ENCODE results near the gene FRMD4B.

Gene FRMD4B

DNA sequence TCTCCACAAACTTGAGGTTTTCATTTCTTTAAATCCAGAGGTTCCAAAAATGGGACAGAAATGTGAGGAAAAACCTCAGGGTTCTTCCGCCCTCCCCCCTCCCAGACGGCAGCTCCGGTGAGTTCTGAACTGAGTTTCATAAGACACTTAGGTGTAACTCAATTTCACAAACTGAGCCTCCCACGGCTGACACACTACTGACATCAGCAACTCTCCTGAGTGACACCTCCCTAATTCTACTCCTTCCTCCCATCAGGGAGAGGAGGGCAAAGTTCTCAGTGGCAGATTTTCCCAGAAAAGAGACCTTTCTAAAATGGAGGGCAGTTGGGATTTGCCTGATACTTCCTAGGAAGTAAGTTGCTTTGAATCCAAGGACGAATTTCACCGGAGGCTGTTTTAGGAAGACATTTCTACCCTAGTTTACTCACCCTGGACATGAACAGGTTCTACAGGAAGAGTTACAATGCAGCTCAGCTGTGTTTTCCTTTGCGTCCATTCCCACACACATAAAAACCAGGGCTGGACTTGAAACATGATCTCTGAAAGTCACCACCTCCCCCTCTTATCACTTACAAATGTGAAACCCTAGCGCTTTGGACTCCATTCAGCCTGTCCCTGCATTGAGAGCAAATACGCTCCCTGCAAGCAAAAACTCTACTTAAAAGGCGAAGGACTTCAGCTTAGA lies 185.4 kb downstream of the FRMD4B start:
- DNase-seq (ENCODE audit: low read depth), result peak; percentile 56

DNA sequence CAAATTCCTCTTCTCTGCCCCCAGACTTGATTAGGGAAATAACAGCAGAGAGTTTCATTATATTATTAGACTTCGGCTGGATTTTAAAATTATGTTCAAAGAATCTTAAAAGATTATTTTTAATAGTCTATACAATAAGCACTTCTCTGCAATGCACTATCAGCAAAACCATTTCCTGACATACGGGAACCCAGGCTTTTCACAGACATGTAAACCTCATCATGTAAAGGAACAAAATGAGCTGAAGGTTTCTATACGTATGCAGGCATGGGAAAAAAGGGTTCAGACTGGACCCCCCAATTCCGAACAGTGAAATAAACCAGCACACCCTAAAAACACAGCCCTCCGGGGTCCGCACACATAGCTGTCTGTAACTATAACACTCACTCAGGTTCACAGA lies 185.9 kb downstream of the FRMD4B start:
- DNase-seq (ENCODE audit: low read depth), result no peak

DNA sequence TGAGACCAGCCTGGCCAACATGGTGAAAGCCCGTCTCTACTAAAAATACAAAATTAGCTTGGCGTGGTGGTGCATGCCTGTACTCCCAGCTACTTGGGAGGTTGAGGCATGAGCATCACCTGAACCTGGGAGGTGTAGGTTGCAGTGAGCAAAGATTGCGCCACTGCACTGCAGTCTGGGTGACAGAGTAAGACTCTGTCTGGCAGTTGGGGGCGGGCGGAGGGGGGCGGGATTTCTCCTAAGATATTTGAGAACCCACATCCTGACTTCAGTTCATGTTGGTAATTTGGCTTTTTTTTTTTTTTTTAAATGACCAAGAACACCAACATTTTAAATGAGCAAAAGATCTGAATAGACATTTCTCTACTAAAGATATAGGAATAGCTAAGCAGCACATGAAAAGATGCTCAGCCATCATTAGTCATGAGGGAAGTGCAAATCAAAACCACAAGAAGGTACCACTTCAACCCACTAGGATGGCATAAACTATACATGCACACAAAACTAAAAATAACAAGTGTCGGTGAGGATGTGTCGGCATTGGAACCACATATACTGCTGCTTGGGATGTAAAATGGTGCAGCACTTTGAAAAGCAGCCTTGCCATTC lies 187.9 kb downstream of the FRMD4B start:
- DNase-seq (ENCODE audit: low read depth), result no peak

DNA sequence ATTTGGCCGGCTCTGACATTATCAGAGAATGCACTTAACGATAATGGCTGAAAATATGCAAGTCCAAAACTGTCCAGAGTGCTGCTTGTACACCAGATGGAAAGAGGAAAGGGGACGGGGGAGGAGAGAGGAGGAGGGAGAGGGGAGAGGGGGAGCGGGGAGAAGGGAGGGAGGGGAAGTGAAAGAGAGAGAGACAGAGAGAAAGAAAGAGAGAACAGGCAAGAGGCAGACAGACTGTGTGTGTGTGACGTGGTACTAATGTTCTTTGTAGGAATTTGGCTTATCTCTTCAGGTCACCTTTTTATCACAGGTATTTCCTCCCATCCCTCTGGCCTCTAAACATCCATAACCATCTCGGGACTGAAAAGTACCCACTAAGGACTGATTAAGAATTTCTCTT lies 188.4 kb downstream of the FRMD4B start:
- DNase-seq (ENCODE audit: low read depth), result no peak

DNA sequence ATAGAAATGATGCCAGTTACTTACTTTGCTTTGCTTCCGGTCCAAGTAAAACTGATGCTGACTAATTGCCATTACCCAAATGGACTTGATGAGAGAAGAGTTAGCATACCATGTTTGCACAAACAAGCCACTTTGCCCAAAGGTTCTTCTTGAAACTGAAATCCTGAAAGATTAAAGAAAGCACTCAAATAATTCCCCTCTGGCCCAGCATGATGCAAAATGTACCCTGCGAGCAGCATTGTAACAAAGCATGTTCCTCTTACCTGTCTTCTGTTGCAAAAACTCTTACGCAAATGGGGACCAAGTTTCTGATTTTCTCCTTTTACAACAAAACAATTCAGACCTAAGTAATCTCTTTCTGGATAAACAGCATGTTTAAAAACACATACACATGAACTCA lies 189.0 kb downstream of the FRMD4B start:
- no peak for DNase-seq (ENCODE audit: low read depth)

DNA sequence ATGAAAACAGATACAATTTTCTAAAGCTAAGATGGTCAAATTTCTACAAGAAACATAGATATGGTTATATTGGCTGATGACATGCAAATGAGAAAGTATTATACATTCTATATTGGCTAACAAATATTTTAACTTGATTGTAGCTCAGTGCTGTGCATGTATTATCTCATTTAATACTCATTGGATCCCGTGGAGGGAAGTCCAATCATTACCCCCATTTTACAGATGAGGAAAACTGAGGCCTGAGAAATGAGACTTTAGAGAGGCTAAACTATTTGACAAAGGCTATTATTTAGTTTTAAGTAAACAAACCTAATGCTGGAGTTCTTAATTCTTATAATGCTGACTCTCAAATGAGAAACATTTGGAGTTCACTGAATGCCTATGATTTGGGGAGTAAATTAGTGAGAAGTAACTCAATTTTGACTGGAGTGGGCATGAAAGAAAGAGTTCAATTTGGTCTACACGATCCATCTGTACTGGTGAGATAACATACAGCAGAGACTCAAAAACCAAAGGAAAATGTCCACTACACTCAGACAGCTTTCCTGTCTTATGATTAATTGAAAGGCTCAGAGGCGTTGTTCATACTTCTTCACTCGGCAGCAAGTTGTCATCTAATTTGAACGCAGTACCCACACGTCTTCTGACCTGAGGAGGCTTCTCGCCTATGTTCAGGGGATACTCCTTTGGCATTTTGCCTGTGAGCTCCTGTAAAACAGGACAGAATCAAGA lies 191.3 kb downstream of the FRMD4B start:
- no peak for DNase-seq (ENCODE audit: low read depth)

DNA sequence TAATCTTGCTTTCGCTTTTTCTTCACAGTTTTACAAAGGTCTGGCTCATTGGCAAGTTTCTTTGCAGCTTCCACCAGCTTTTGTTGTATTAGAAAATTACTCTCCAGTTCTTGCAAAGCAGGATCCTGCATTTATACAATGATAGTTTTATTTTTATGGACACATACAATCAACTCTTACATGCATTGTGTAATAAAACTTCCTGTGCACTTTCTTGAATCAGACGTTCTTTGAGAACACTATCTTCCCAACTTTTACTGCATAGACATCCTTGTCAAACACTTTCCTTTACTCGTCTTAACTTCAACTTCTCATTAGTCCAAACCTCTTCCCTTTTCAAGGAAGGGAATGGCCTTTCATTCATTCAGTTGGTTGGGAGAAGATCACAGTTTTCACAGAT lies 192.1 kb downstream of the FRMD4B start:
- DNase-seq (ENCODE audit: low read depth), result no peak

DNA sequence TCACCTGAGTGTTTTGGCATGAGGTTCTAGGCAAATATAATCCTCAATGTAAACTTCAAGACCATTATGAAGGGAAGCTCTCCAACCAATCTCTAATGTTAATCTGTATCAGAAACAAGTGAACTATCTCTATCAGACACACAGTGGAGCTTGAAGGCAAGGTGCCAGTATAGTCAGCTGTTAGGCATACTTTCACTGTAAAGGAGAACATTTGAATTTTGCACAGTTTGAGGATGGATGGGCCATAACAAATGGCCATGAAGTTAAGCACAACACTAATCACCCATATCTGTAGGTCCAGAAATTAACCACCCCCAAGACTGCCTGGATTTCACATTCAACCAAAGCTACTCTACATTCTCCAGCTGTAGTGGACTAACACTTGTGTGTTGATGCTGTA lies 194.4 kb downstream of the FRMD4B start:
- no peak for DNase-seq (ENCODE audit: low read depth)

DNA sequence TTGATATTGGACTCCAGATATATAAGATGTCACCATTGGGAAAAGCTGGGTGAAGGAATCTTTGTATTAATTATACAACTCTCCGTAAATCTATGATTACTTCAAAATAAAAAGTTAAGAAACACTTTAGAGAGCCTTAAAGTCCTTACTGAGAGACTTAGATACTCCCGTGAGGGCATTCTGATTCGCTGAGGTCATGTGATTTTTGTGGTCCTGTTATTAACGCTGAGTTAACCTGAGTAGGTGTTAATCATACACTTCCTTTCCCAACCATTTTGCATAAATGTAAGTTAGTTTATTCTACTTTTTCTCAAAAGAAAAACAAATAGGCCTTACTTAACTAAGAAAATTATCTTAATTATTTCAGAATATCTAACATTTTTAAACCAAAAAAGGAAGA lies 196.4 kb downstream of the FRMD4B start:
- no peak for DNase-seq (ENCODE audit: low read depth)

DNA sequence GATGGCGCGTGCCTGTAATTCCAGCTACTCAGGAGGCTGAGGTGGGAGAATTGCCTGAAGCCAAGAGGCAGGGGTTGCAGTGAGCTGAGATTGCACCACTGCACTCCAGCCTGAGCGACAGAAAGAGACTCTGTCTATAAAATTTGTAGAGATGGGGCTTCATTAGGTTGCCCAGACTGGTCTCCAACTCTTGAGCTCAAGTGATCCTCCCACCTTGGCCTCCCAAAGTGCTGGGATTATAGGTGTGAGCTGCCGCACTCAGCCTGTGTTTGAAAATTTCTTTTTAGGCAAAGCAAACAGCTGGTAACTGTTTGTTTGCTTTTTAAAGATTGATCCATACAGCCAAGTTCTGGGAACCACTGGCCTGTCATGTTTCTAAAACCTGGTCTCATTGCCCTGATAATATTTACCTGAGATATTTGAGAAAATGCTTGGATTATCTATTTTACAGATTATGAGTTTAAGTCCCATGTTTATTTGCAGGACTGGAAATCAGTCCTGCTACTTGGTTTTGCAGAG lies 199.3 kb downstream of the FRMD4B start:
- DNase-seq (ENCODE audit: low read depth), result no peak

DNA sequence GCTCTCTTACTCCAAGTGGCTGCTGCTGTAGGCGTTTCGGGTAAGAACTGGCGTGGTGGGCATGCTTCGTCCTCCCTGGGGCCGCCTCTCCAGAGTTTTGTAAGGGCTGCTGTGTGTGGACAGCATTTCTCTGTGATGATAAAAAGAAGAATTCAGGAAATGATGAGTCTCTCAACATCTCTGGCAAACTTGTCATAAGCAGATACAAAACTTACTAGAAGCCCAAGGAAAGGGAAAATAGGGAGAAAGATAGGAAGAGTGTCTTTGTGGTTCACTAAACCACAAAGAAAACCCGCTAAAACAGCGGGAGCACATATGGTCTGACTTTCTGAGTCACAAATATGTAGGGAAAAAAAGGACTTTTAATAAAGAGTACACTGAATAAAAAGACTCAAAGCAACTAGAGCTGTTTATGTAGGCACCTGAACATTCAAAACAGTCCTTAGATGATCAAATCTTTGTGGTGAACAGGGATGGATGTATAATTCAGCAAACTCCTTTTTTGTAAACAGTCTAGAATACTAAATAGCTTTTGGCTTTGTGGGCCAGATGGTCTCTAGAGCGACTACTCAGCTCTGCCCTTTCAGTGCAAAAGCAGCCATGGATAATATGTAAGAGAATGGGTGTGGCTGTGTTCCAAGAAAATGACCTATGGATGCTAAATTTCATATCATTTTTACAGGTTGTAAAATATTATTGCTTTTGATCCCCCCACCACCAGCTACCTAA lies 203.1 kb downstream of the FRMD4B start:
- peak; percentile 91 for DNase-seq (ENCODE audit: low read depth)

DNA sequence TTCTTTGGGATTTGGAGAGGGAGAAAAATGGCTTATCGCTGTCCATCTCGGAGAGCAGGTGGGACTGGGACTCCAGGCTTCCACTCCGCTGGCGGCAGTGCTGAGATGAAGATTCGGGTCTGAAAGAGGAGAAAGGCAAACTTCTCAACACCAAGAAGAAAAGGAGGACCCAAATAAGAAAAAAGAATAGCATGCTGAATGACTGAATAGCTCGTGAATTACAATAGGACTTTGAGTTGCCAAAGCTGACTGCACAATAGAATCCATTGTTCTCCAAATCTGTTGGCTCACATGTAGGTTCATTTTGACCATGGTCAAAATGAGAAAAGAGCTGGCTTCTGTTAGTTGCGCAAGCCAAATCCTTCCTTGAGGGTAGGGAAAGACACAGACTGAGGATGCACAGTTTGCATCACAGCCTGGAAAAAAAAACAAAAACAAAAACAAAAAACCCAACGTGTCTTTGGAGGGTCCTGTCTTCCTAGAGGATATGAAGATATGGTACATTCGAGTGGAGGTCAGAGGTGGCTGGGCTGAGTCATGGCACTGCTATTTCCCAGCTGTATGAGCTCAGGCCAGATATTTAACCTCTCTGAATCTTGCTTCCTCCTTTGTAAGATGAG lies 204.2 kb downstream of the FRMD4B start:
- peak; percentile 76 for DNase-seq (ENCODE audit: low read depth)

DNA sequence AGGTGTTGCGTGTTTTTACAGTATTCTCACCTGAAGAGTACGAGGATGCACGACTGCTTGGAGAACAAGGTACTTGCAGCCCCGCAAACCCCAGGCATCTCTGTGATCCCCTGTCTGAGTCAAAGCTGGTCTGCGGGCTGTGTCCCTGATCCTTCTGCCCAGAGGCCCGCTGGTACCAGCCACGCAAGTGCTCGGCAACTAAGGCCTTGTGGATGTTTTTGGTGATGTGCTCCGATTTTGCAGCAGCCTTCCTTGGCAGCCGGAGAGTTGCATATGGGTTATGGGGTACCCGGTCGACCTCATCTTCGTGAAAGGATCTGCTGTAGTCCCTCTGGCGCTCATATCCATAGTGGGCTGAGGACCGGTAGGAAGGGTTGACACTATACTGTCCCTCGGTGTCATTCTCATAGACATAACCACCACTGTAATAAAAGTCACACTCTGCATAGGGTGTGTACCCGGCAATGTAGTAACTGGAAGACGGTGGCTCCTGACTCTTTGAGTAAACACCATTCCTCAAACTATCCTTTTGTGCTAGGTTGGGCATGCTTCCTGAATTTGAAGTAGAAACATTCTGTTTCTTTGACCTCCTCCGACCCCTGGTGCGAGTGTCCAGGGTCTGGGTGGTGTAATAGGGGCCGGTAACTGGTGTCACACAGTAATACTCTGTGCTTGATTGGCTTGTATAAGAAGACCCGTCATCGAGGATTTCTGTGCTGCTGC lies 204.9 kb downstream of the FRMD4B start:
- no peak for DNase-seq (ENCODE audit: low read depth)

DNA sequence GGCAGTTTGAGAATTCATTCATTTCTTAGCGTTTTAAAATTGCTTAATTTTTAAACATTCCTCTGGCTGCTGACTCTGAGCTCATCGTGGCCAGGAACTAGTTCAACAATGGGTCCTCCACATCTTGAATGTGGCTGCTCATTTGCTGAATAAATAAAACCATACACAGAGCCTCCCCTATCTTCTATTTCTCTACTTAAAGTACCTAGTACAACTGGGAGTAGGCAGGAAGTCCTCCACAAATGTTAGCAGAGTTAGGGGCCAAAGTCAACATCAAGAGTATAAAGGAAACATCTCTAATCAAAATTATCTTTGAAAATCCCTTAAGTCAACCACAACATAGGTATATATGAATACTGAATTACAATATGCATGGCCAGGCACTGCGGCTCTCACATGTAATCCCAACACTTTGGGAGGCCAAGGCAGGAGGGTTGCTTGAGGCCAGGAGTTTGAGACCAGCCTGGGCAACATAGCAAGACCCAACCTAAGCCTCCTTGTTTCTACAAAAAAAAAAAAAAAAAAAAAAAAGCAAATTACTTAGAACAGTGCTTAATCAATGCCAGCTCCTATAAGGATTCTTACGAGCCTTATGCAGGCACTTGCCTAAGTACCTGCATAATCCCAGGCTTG lies 206.0 kb downstream of the FRMD4B start:
- no peak for DNase-seq (ENCODE audit: low read depth)

DNA sequence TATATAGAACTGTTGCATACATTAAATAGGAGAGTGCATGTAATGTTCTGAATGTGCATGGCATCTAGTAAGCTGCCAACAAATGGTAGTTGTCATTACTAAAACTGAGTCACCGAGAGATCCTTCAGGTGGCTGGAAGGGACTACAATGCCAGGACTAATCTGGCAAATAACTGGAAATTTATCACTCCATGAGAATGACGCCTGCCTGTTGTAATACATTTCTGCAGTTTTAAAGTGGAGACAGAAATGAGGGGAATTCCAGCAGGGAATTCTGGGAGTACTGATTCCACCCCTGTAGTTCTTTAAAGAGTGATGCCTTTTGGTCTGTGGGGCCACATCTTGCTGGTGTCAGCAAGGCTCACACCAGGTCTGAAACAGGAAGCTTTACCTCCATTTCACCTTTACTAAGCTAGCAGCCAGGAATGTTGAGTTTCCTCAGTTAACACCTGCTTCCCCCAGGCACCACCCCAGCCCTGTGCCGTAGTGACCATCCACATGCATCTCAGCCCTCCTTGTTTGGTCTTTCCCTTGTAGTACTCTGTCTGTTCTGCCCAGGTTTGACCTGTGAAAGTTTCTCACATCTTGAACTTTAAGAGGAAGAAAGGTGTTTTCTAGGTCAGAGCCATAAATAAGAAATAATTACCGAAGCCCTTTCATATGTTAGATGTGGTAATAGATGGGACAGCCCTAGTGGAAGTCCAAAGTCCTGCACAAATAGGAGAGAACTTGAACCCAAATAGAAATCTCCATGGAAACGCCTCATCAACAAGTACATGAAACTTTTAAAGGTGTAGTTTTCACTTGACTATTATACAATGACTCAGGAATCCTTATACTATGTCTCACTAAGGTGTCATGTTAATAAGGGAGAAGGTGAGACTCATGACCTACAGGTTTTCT lies 206.8 kb downstream of the FRMD4B start:
- no peak for DNase-seq (ENCODE audit: low read depth)

DNA sequence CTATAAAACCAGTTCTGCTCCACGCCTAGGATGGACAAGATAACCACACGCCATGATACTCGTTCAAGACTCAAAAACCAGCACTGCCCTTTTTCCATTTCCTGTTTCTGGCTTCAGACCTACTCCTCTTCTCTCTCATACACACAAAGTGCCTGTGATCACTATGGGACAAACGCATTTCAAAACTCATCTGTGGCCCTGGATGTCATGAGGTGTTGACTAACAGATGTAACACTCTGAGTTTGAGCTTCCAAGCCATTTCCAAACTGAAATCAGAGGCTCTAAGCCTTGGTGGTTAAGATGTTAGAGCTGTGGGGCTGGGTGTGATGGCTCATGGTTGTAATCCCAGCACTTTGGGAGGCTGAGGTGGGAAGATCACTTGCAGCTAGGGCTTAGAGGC lies 207.8 kb downstream of the FRMD4B start:
- DNase-seq (ENCODE audit: low read depth), result no peak

DNA sequence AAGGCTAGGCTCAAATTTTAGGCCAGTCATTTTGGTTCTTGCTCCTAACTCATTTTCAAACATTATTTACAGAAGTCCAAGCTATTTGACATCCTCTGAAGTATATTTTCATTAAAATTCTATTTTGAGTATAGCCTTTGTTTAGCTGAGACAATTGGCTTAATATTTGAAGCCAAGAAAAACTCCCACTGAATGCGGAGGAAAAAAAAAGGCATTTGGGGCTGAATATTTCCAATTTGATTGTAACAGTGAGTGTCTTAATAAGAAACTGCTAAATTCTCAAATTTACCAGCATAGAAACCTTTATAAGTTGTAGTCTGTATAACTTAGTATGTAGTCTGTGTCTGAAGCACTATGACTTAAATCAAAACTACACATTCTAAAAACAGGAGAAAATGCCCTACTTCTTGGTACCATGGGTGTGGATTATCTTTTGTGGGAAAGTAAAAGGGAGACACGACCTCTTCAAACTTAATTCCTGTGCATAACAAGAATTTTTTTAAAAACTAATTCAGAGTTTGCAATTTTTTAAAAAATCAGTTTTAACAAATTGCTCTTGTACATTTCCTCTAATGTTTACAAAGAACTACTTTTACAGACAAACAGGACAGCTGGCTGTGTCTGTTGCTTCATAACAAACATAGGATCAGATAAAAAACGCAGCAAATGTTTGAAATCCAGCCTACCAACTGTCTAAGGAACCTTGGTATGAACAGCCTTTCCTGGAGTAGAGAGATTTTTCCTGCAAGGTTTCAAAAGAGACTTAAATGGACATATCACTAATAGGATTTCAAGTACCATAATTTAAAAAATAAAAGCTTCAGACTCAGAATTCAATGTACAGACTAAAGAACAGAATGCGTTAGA lies 210.8 kb downstream of the FRMD4B start:
- no peak for DNase-seq (ENCODE audit: low read depth)

DNA sequence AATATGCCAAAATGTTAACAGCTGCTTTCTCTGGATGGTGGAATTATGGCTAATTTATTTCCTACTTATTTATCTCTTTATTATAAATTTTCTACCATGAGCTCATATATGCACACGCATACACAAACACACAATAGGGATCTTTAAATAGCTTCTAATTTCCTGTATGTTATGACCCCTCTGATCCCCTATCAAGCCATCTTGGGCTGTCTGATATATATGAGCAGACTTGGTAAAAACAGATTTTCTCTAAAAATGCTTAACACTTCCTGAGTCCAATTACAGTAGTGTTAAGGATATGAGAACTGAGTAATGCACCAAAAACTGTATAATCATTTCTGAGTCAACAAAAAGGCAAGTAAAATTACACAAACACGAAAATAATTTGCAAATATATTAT lies 211.4 kb downstream of the FRMD4B start:
- DNase-seq (ENCODE audit: low read depth), result no peak

DNA sequence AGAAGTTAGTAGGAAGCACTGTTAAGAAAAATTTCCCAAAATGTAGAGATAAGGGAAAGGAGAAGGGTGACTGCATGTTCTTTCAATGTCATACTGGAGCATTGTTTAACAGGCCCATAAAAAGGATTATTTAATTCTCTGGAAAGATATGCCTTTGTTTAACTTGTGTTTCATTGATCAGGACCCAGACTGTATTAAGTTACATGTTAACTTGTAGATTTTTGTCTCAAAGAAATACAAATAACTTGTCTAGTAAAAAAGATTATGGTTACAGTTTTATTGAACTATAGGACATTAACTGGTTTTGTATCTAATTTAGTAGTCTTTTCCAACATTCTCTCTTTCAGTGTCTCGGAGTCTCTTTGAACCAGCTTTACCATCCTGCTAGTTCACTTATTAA lies 213.8 kb downstream of the FRMD4B start:
- no peak for DNase-seq (ENCODE audit: low read depth)

Data from EH (cell line).